CD14-positive monocyte (primary cell): ENCODE measurements around the gene PHYKPL. TPM values are rescaled to one million over a fixed set of nuclear protein-coding genes. Genes with fewer than 3 reads are reported as not detected.

Source experiments
- DNase-seq, 3 donors: peaks; one replicate each; pipeline ENCODE4 v3.0.0-alpha.2; 2011 to 2022
- H2AFZ ChIP-seq: 2 replicates; pipeline ENCODE4 v1.6.0; 2012; ENCODE audit warnings: mild to moderate bottlenecking, low read depth, low read length, inconsistent platforms; ENCODE audit not compliant: insufficient read depth, poor library complexity, severe bottlenecking
- H3K27ac ChIP-seq, 2 donors: 1 replicate in 1 of 2; 2 replicates in 1 of 2; pipeline ENCODE4 v1.5.1; 2012 to 2013; ENCODE audit warnings: low read length in 2 of 2, control low read depth in 1 of 2, inconsistent platforms in 1 of 2, low read depth in 1 of 2, mild to moderate bottlenecking in 1 of 2
- H3K27me3 ChIP-seq, 2 donors: one replicate each; pipeline versions ENCODE4 v1.6.0 to v1.6.1; 2011 to 2013; ENCODE audit warnings: low read length in 2 of 2; ENCODE audit not compliant: control insufficient read depth in 2 of 2, insufficient read depth in 2 of 2
- H3K36me3 ChIP-seq, 2 donors: replicated peaks in 1 of 2; 1 replicate in 1 of 2; 2 replicates in 1 of 2; pipeline versions ENCODE4 v1.5.1 to v1.6.1; 2012 to 2013; ENCODE audit warnings: low read length in 2 of 2, control low read depth in 1 of 2, inconsistent platforms in 1 of 2, mild to moderate bottlenecking in 1 of 2; ENCODE audit not compliant: insufficient read depth in 2 of 2, control insufficient read depth in 1 of 2
- H3K4me1 ChIP-seq, 2 donors: 1 replicate in 1 of 2; 2 replicates in 1 of 2; pipeline versions ENCODE4 v1.5.1 to v1.6.1; 2012 to 2013; ENCODE audit warnings: low read length in 2 of 2, control low read depth in 1 of 2, inconsistent platforms in 1 of 2, mild to moderate bottlenecking in 1 of 2, moderate library complexity in 1 of 2; ENCODE audit not compliant: insufficient read depth in 2 of 2, control insufficient read depth in 1 of 2
- H3K4me2 ChIP-seq: replicated peaks from 2 replicates; pipeline ENCODE3; 2012; ENCODE audit warnings: low read length, moderate library complexity, mild to moderate bottlenecking; ENCODE audit not compliant: poor library complexity, severe bottlenecking; ENCODE audit errors: extremely low read depth
- H3K4me3 ChIP-seq, 3 experiments: fragments of 200-600 bp in 1 of 3; sonication (generic) in 1 of 3; replicated peaks in 1 of 3; 1 replicate in 2 of 3; 2 replicates in 1 of 3; pipeline ENCODE4 v1.5.1; 2011 to 2013; ENCODE audit warnings: low read length in 3 of 3, mild to moderate bottlenecking in 3 of 3, control low read depth in 2 of 3, low read depth in 2 of 3, inconsistent platforms in 1 of 3, moderate library complexity in 1 of 3
- H3K79me2 ChIP-seq: 2 replicates; pipeline ENCODE4 v1.6.0; 2012; ENCODE audit warnings: mild to moderate bottlenecking, control low read depth, inconsistent platforms, low read length, moderate library complexity; ENCODE audit not compliant: insufficient read depth
- H3K9ac ChIP-seq: 2 replicates; pipeline ENCODE4 v1.6.0; 2017; ENCODE audit warnings: low read length, mild to moderate bottlenecking; ENCODE audit not compliant: insufficient read depth, poor library complexity, severe bottlenecking
- H3K9me3 ChIP-seq, 2 donors: replicated peaks in 1 of 2; 1 replicate in 1 of 2; 2 replicates in 1 of 2; pipeline versions ENCODE4 v1.5.1 to v1.6.1; 2012 to 2013; ENCODE audit warnings: low read length in 2 of 2, control low read depth in 1 of 2; ENCODE audit not compliant: control insufficient read depth in 1 of 2, insufficient read depth in 1 of 2
- H4K20me1 ChIP-seq: 2 replicates; pipeline ENCODE4 v1.6.0; 2012; ENCODE audit warnings: mild to moderate bottlenecking, low read length, control low read depth, moderate library complexity; ENCODE audit not compliant: insufficient read depth
- H3K27ac Mint-ChIP-seq, 7 donors: one replicate each; pipeline ENCODE4 v1.8.0; 2020; ENCODE audit warnings: mild to moderate bottlenecking in 7 of 7, mixed read lengths in 7 of 7, moderate library complexity in 6 of 7, inconsistent platforms in 2 of 7
- H3K27me3 Mint-ChIP-seq, 3 donors: one replicate each; pipeline ENCODE4 v1.8.0; 2021 to 2022; ENCODE audit warnings: low read depth in 3 of 3, mild to moderate bottlenecking in 3 of 3, mixed read lengths in 3 of 3, moderate library complexity in 3 of 3, inconsistent platforms in 1 of 3
- H3K36me3 Mint-ChIP-seq, 2 donors: one replicate each; pipeline ENCODE4 v1.8.0; 2020; ENCODE audit warnings: mixed read lengths in 2 of 2, inconsistent platforms in 1 of 2, mild to moderate bottlenecking in 1 of 2
- H3K4me1 Mint-ChIP-seq: one replicate; pipeline ENCODE4 v1.8.0; 2020; ENCODE audit warnings: mild to moderate bottlenecking, mixed read lengths
- H3K4me3 Mint-ChIP-seq, 2 donors: one replicate each; pipeline ENCODE4 v1.8.0; 2020; ENCODE audit warnings: mild to moderate bottlenecking in 2 of 2, mixed read lengths in 2 of 2, moderate library complexity in 1 of 2
- H3K9me3 Mint-ChIP-seq, 7 donors: one replicate each; pipeline ENCODE4 v1.8.0; 2020 to 2022; ENCODE audit warnings: mixed read lengths in 7 of 7, mild to moderate bottlenecking in 6 of 7, moderate library complexity in 6 of 7, inconsistent platforms in 2 of 7
- WGBS: methylation state at CpG from one replicate; pipeline ENCODE4 v1.1.5; 2013; ENCODE audit warnings: missing lambda C conversion rate; ENCODE audit not compliant: insufficient coverage; 5-methylcytosine and 5-hydroxymethylcytosine counted together
- intact Hi-C, 2 donors: fragments of 100-400 bp; cut with micrococcal nuclease; formaldehyde crosslinking; loops; one replicate each; pipeline versions ENCODE4 v1.15.0 to v1.15.1; 2023
- polyA plus RNA-seq, 3 donors: library from polyadenylated mRNA; depleted of rRNA in 1 of 3; unstranded in 2 of 3; stranded (reverse) in 1 of 3; fragments of 300-500 nt in 2 of 3; fragments of >200 nt in 1 of 3; fragmentation: Illumina TruSeq in 2 of 3; gene quantifications; 1 replicate in 2 of 3; 2 replicates in 1 of 3; pipeline ENCODE4 v1.2.3, GENCODE V29; 2012 to 2021
- TF ChIP-seq, protein P1 (sequence below): fragments of 200-600 bp; IDR thresholded peaks from one replicate; pipeline ENCODE4 v1.8.0; 2022; ENCODE audit warnings: antibody characterized with exemption, mild to moderate bottlenecking

Gene PHYKPL
- polyA plus RNA-seq, 3 donors, result 39.2 to 199 (median 43.0) TPM

DNA sequence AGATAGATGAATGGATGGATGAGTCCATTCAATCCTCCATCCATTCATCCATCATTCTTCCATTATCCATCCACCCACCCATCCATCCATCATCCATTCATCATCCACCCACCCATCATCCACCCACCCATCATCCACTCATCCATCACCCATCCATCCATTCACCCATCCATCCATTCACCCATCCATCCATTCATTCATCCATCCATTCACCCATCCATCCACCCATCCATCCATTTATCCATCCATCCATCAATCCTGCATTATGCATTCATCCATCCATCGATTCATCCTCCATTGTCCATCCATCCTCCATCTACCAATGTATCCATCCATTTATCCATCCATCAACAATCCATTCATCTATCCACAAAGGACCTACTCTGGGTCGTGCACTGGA, 12.8 kb upstream of the PHYKPL start:
- H2AFZ ChIP-seq, result no peak overlapping the region
- Mint-ChIP-seq H3K27ac (no peak overlapping the region), H3K27me3 (peaks cover 0 to 4% (median 2%) of the 10 kb centered on the region in 3 donors), H3K4me3 (no peak overlapping the region), H3K4me1 (peaks cover 22% of the 10 kb centered on the region), H3K9me3 (peaks cover 0 to 2% (median 0%) of the 10 kb centered on the region in 7 donors), H3K36me3 (no peaks in the 10 kb centered on the region)
- no peaks in the 10 kb centered on the region for H4K20me1 ChIP-seq
- TF ChIP-seq, protein P1, sequence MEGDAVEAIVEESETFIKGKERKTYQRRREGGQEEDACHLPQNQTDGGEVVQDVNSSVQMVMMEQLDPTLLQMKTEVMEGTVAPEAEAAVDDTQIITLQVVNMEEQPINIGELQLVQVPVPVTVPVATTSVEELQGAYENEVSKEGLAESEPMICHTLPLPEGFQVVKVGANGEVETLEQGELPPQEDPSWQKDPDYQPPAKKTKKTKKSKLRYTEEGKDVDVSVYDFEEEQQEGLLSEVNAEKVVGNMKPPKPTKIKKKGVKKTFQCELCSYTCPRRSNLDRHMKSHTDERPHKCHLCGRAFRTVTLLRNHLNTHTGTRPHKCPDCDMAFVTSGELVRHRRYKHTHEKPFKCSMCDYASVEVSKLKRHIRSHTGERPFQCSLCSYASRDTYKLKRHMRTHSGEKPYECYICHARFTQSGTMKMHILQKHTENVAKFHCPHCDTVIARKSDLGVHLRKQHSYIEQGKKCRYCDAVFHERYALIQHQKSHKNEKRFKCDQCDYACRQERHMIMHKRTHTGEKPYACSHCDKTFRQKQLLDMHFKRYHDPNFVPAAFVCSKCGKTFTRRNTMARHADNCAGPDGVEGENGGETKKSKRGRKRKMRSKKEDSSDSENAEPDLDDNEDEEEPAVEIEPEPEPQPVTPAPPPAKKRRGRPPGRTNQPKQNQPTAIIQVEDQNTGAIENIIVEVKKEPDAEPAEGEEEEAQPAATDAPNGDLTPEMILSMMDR, result no peak
- no peaks in the 10 kb centered on the region for H3K27me3 ChIP-seq
- no peak overlapping the region for H3K9ac ChIP-seq
- no peaks in the 10 kb centered on the region for H3K79me2 ChIP-seq
- H3K4me3 ChIP-seq, result no peak overlapping the region
- DNase-seq, result no peak
- no peaks in the 10 kb centered on the region for H3K36me3 ChIP-seq
- intact Hi-C loops, result no loop called here
- no peak overlapping the region for H3K27ac ChIP-seq
- H3K9me3 ChIP-seq, result no peaks in the 10 kb centered on the region
- H3K4me2 ChIP-seq, result no peak overlapping the region
- 93% methylated on average over 2 of the region's 2 CpGs for WGBS
- peaks cover 30 to 56% of the 10 kb centered on the region in 2 donors for H3K4me1 ChIP-seq

DNA sequence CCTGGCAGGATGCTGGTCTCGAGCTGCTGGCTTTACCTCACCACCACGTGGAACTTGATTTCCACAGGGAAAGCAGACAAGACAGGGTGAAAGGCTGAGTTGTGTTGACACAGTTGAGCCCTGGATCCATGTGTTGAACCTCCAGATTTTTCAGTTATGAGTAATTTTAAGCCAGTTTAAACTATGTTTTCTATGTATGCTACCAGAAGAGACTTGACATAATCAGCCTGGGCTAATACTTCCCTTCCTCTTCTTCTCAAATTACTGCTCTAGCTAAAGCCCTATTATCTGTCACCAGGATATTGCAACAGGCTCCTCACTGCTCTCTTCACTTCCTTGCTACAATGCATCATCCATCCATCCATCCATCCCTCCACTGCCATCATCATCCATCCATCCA, 12.0 kb upstream of the PHYKPL start:
- H3K4me1 Mint-ChIP-seq, result peaks cover 28% of the 10 kb centered on the region
- Histone ChIP-seq H3K4me1 (peaks cover 38 to 59% of the 10 kb centered on the region in 2 donors), H3K36me3 (no peaks in the 10 kb centered on the region), H3K9ac (no peak overlapping the region), H3K4me3 (no peak overlapping the region), H3K79me2 (no peaks in the 10 kb centered on the region), H4K20me1 (no peaks in the 10 kb centered on the region), H3K9me3 (no peaks in the 10 kb centered on the region), H3K27me3 (no peaks in the 10 kb centered on the region), H3K27ac (peak overlapping the region in 1 of 2 donors; percentile 10), H2AFZ (no peak overlapping the region), H3K4me2 (no peak overlapping the region)
- DNase-seq, result peak in 1 of 3 donors; percentile 30
- no CpG with 5 or more reads among the region's 2 CpGs for WGBS
- H3K36me3 Mint-ChIP-seq, result no peaks in the 10 kb centered on the region
- H3K27ac Mint-ChIP-seq, result peak overlapping the region in 5 of 7 donors; percentile 23 to 81 (median 26)
- no peak overlapping the region for H3K4me3 Mint-ChIP-seq
- TF ChIP-seq, protein P1, result no peak
- peaks cover 0 to 3% (median 2%) of the 10 kb centered on the region in 3 donors for H3K27me3 Mint-ChIP-seq
- intact Hi-C loops, result no loop called here
- peaks cover 0 to 2% (median 0%) of the 10 kb centered on the region in 7 donors for H3K9me3 Mint-ChIP-seq
